ENCODE data around the gene SHISA3.

Gene SHISA3

GRCh38 chr4:42446823-42447222, 49.5 kb downstream of the SHISA3 start:
- DNase-seq (ENCODE audit: low read depth): no peak

All from HS-5 (cell line).